HCT116 (cell line): Measurements from ENCODE around the gene MYH10. TPM values are rescaled to one million over a fixed set of nuclear protein-coding genes. Genes with fewer than 3 reads are reported as not detected.

Experiments used
- ATAC-seq: fragments of 200-7000 bp; cut with Tn5 transposase; 2 replicates; pipeline ENCODE4 v1.9.1; 2020; ENCODE audit warnings: mild to moderate bottlenecking, moderate library complexity
- BruUV-seq: library from RNA; stranded (reverse); fragments of 400-500 nt; replicated peaks from 2 replicates; lab custom pipeline; 2021; lab: Mats Ljungman, UMichigan
- CTCF ChIA-PET: fragments of 300-600 bp; sonication (Branson Sonifier 250); formaldehyde crosslinking; loops from one replicate; lab custom pipeline; 2021; ENCODE audit warnings: antibody characterized with exemption; lab: Charles Lee
- POLR2A ChIA-PET: fragments of 300-600, 350-600 bp; sonication (Branson Sonifier 250); formaldehyde crosslinking; loops from one replicate; lab custom pipeline; 2021; ENCODE audit warnings: antibody characterized with exemption; lab: Charles Lee
- RAD21 ChIA-PET, 2 experiments: fragments of 300-600 bp; sonication (Branson Sonifier 250); formaldehyde crosslinking; loops; one replicate each; lab custom pipeline; 2023; ENCODE audit warnings: low total read pairs in 2 of 2; ENCODE audit not compliant: uncharacterized antibody in 2 of 2, unreplicated experiment in 2 of 2, low non-redundant PET in 1 of 2; lab: Charles Lee
- DNase-seq: peaks from one replicate; pipeline ENCODE4 v3.0.0-alpha.2; 2010; ENCODE audit warnings: low read depth, low spot score
- H2AFZ ChIP-seq: fragments of 200-600 bp; shearing (Covaris generic), sonication (generic); 2 replicates; pipeline ENCODE4 v1.6.1; 2017; ENCODE audit warnings: low read depth, mixed run types, mixed read lengths, antibody characterized with exemption, low read length; ENCODE audit not compliant: poor library complexity, severe bottlenecking
- H3K27ac ChIP-seq: 2 replicates; pipeline ENCODE4 v1.5.1; 2012; ENCODE audit warnings: low read depth, low read length
- H3K27me3 ChIP-seq: fragments of 200-600 bp; sonication (generic); 2 replicates; pipeline ENCODE4 v1.6.1; 2016; ENCODE audit warnings: mixed run types, low read length, mixed read lengths; ENCODE audit not compliant: insufficient read depth
- H3K36me3 ChIP-seq, 2 experiments: fragments of 200-500 bp in 1 of 2; fragments of 200-600 bp in 1 of 2; sonication (Bioruptor generic) in 1 of 2; sonication (generic) in 1 of 2; 2 replicates each; pipeline versions ENCODE4 v1.5.1 to v1.6.1; 2014 to 2016; ENCODE audit warnings: low read length in 2 of 2, inconsistent platforms in 1 of 2, mixed read lengths in 1 of 2, mixed run types in 1 of 2; ENCODE audit not compliant: insufficient read depth in 2 of 2, control insufficient read depth in 1 of 2
- H3K4me1 ChIP-seq, 2 experiments: fragments of 200-600 bp in 1 of 2; sonication (generic) in 1 of 2; 2 replicates each; pipeline versions ENCODE4 v1.5.1 to v1.6.1; 2012 to 2017; ENCODE audit warnings: low read length in 2 of 2, inconsistent platforms in 1 of 2, mild to moderate bottlenecking in 1 of 2, mixed read lengths in 1 of 2, mixed run types in 1 of 2, moderate library complexity in 1 of 2; ENCODE audit not compliant: insufficient read depth in 2 of 2, control insufficient read depth in 1 of 2
- H3K4me2 ChIP-seq: fragments of 200-600 bp; sonication (generic); 2 replicates; pipeline ENCODE4 v1.6.1; 2017; ENCODE audit warnings: mixed run types, low read length, mixed read lengths
- H3K4me3 ChIP-seq, 2 experiments: fragments of 200-600 bp in 1 of 2; sonication (generic) in 1 of 2; replicated peaks in 1 of 2; 2 replicates each; pipeline ENCODE4 v1.5.1; 2011 to 2016; ENCODE audit warnings: low read length in 2 of 2, control low read depth in 1 of 2, low read depth in 1 of 2, mild to moderate bottlenecking in 1 of 2, mixed read lengths in 1 of 2, mixed run types in 1 of 2
- H3K79me2 ChIP-seq: fragments of 200-600 bp; sonication (generic); 2 replicates; pipeline ENCODE4 v1.6.1; 2017; ENCODE audit warnings: mild to moderate bottlenecking, mixed run types, low read length, moderate library complexity, mixed read lengths; ENCODE audit not compliant: insufficient read depth
- H3K9ac ChIP-seq: fragments of 200-600 bp; sonication (generic); 2 replicates; pipeline ENCODE4 v1.6.1; 2016; ENCODE audit warnings: low read length, mixed read lengths
- H3K9me2 ChIP-seq: fragments of 200-600 bp; sonication (generic), shearing (Covaris generic); 2 replicates; pipeline ENCODE4 v1.6.1; 2017; ENCODE audit warnings: mixed run types, mild to moderate bottlenecking, moderate library complexity; ENCODE audit not compliant: insufficient read depth
- H3K9me3 ChIP-seq, 2 experiments: fragments of 200-500 bp in 1 of 2; fragments of 200-600 bp in 1 of 2; sonication (Bioruptor generic) in 1 of 2; sonication (generic) in 1 of 2; 2 replicates each; pipeline ENCODE4 v1.6.1; 2014 to 2017; ENCODE audit warnings: low read length in 2 of 2, mixed read lengths in 2 of 2, inconsistent platforms in 1 of 2, low read depth in 1 of 2, mild to moderate bottlenecking in 1 of 2, mixed run types in 1 of 2, moderate library complexity in 1 of 2; ENCODE audit not compliant: control insufficient read depth in 1 of 2, insufficient read depth in 1 of 2
- H4K20me1 ChIP-seq: fragments of 200-600 bp; sonication (generic), shearing (Covaris generic); 2 replicates; pipeline ENCODE4 v1.6.1; 2017; ENCODE audit warnings: mixed run types, mild to moderate bottlenecking, moderate library complexity; ENCODE audit not compliant: insufficient read depth
- CEBPB ChIP-seq: IDR thresholded peaks from 2 replicates; pipeline ENCODE4 v1.6.1; 2012; ENCODE audit warnings: low read depth
- EGR1 ChIP-seq: IDR thresholded peaks from 2 replicates; pipeline ENCODE4 v1.6.1; 2012; ENCODE audit warnings: low read depth
- EZH2phosphoT487 ChIP-seq: fragments of 200-600 bp; IDR thresholded peaks from 2 replicates; pipeline ENCODE4 v1.6.1; 2018; ENCODE audit warnings: antibody characterized with exemption, borderline replicate concordance
- JUND ChIP-seq: IDR thresholded peaks from 2 replicates; pipeline ENCODE4 v1.6.1; 2012
- REST ChIP-seq: IDR thresholded peaks from 2 replicates; pipeline ENCODE4 v1.6.1; 2012; ENCODE audit warnings: low read depth
- SIN3A ChIP-seq: IDR thresholded peaks from 2 replicates; pipeline ENCODE4 v1.6.1; 2012; ENCODE audit warnings: low read depth
- ZFX ChIP-seq: fragments of 450-650 bp; IDR thresholded peaks from 2 replicates; pipeline ENCODE4 v1.6.1; 2017
- intact Hi-C: fragments of 100-400 bp; cut with micrococcal nuclease; formaldehyde crosslinking; loops from 2 replicates; pipeline ENCODE4 v1.10.0; 2022
- total RNA-seq: library from RNA; stranded (reverse); gene quantifications from one replicate; pipeline ENCODE4 v1.2.1, GENCODE V29; 2021; ENCODE audit not compliant: unreplicated experiment

MYH10 gene
- total RNA-seq, 1 experiment from 2014 or later, result 39.2 TPM

GRCh38 chr17:8474826-8475225 lies 155.7 kb downstream of the MYH10 start:
- H4K20me1 ChIP-seq, result no peaks in the 10 kb centered on the region
- no peak overlapping the region for H3K9ac ChIP-seq
- H3K9me2 ChIP-seq, result no peaks in the 10 kb centered on the region
- CTCF ChIA-PET, result no interaction called here
- no peak overlapping the region for H2AFZ ChIP-seq
- H3K4me2 ChIP-seq, result no peak overlapping the region
- TF ChIP-seq EZH2phosphoT487 (no peak), JUND (no peak), EGR1 (no peak), SIN3A (no peak), REST (no peak), ZFX (no peak), CEBPB (no peak)
- ATAC-seq, result no peak
- intact Hi-C loops, result no loop called here
- TSS peak; percentile 55 for BruUV-seq
- H3K79me2 ChIP-seq, result no peaks in the 10 kb centered on the region; the same call in 1 of the 2 replicates
- POLR2A ChIA-PET, result no interaction called here
- H3K4me3 ChIP-seq, result no peak overlapping the region
- H3K4me1 ChIP-seq, result no peaks in the 10 kb centered on the region
- H3K9me3 ChIP-seq, result no peaks in the 10 kb centered on the region
- H3K36me3 ChIP-seq, result peaks cover 27 to 40% of the 10 kb centered on the region in 2 experiments
- H3K27ac ChIP-seq, result no peak overlapping the region
- DNase-seq, result no peak
- RAD21 ChIA-PET, result no interaction called here
- no peaks in the 10 kb centered on the region for H3K27me3 ChIP-seq
